GM23338 (cell line): ENCODE measurements around the gene TSC22D1. TPM values are rescaled to one million over a fixed set of nuclear protein-coding genes. Genes with fewer than 3 reads are reported as not detected.

Experiments used
- ATAC-seq: fragments of 200-7000 bp; cut with Tn5 transposase; 3 replicates; pipeline ENCODE4 v1.9.1; 2020
- DNase-seq: peaks from one replicate; pipeline ENCODE4 v3.0.0-alpha.2; 2015; ENCODE audit warnings: low spot score
- H2AFZ ChIP-seq: fragments of 200-600 bp; sonication (generic); 2 replicates; pipeline ENCODE4 v1.8.0; 2016; ENCODE audit warnings: antibody characterized with exemption, mild to moderate bottlenecking, moderate library complexity
- H3F3A ChIP-seq: fragments of 200-600 bp; sonication (generic); replicated peaks from 2 replicates; pipeline ENCODE4 v1.8.0; 2017; ENCODE audit warnings: antibody characterized with exemption, mixed run types, low read depth
- H3K27ac ChIP-seq: fragments of 200-600 bp; sonication (generic); 2 replicates; pipeline ENCODE4 v1.6.1; 2016; ENCODE audit warnings: low read depth
- H3K27me3 ChIP-seq: fragments of 200-600 bp; sonication (generic); 2 replicates; pipeline ENCODE4 v1.8.0; 2016; ENCODE audit warnings: mild to moderate bottlenecking, mixed run types, moderate library complexity; ENCODE audit not compliant: insufficient read depth
- H3K36me3 ChIP-seq: fragments of 200-600 bp; sonication (generic); 2 replicates; pipeline ENCODE4 v1.8.0; 2016; ENCODE audit warnings: mild to moderate bottlenecking; ENCODE audit not compliant: insufficient read depth
- H3K4me1 ChIP-seq: fragments of 200-600 bp; sonication (generic); 2 replicates; pipeline ENCODE4 v1.8.0; 2016; ENCODE audit warnings: mild to moderate bottlenecking, moderate library complexity; ENCODE audit not compliant: insufficient read depth
- H3K4me2 ChIP-seq: fragments of 200-600 bp; sonication (generic); 2 replicates; pipeline ENCODE4 v1.7.1; 2017; ENCODE audit warnings: mixed run types
- H3K4me3 ChIP-seq: fragments of 200-600 bp; sonication (generic); 2 replicates; pipeline ENCODE4 v1.6.1; 2016; ENCODE audit warnings: mixed run types
- H3K79me2 ChIP-seq: fragments of 200-600 bp; sonication (generic); replicated peaks from 2 replicates; pipeline ENCODE4 v1.8.0; 2017; ENCODE audit warnings: mild to moderate bottlenecking; ENCODE audit not compliant: insufficient read depth
- H3K9me2 ChIP-seq: fragments of 200-600 bp; sonication (generic); 2 replicates; pipeline ENCODE4 v1.8.0; 2017; ENCODE audit not compliant: insufficient read depth
- H4K20me1 ChIP-seq: fragments of 200-600 bp; sonication (generic); replicated peaks from 2 replicates; pipeline ENCODE4 v1.8.0; 2017; ENCODE audit warnings: mild to moderate bottlenecking; ENCODE audit not compliant: insufficient read depth
- H3K27ac Mint-ChIP-seq: 2 replicates; pipeline ENCODE4 v1.8.0; 2020; ENCODE audit warnings: inconsistent platforms, mild to moderate bottlenecking, moderate library complexity, mixed read lengths
- H3K27me3 Mint-ChIP-seq: 3 replicates; pipeline ENCODE4 v1.8.0; 2022; ENCODE audit warnings: low read depth, mild to moderate bottlenecking, moderate library complexity, mixed read lengths, inconsistent platforms; ENCODE audit not compliant: insufficient read depth, poor library complexity
- H3K36me3 Mint-ChIP-seq: 3 replicates; pipeline ENCODE4 v1.8.0; 2021; ENCODE audit warnings: low read depth, mild to moderate bottlenecking, inconsistent platforms, moderate library complexity, mixed read lengths
- H3K4me1 Mint-ChIP-seq: 3 replicates; pipeline ENCODE4 v1.8.0; 2020; ENCODE audit warnings: mild to moderate bottlenecking, inconsistent platforms, mixed read lengths
- H3K4me3 Mint-ChIP-seq: 3 replicates; pipeline ENCODE4 v1.8.0; 2021; ENCODE audit warnings: moderate library complexity, mild to moderate bottlenecking, inconsistent platforms, mixed read lengths
- H3K9me3 Mint-ChIP-seq: 3 replicates; pipeline ENCODE4 v1.8.0; 2020; ENCODE audit warnings: moderate library complexity, mild to moderate bottlenecking, inconsistent platforms, mixed read lengths
- CTCF ChIP-seq, 2 experiments: fragments of 200-600 bp in 1 of 2; sonication (generic) in 1 of 2; conservative IDR thresholded peaks; 2 replicates each; pipeline versions ENCODE4 v1.5.1 to v1.6.1; 2016 to 2017; ENCODE audit warnings: antibody characterized with exemption in 2 of 2, low read depth in 2 of 2, mild to moderate bottlenecking in 2 of 2, moderate library complexity in 1 of 2
- ZNF462 ChIP-seq: fragments of 250-450 bp; sonication (Bioruptor Pico); IDR thresholded peaks from 2 replicates; pipeline ENCODE4 v1.5.0; 2020; ENCODE audit warnings: mild to moderate bottlenecking, moderate library complexity
- polyA plus RNA-seq: library from polyadenylated mRNA; unstranded; fragments of >200 nt; fragmentation: Nextera tagmentation; extraction: Ambion mirVana; gene quantifications from 2 replicates; pipeline ENCODE4 v1.2.1, GENCODE V29; 2016
- total RNA-seq: library from RNA; depleted of rRNA; stranded (reverse); fragments of >200 nt; shearing (Covaris generic); gene quantifications from 2 replicates; pipeline ENCODE4 v1.2.3, GENCODE V29; 2014

Gene TSC22D1
- total and polyA plus RNA-seq, 2 experiments from 2014 or later = 58.5 to 114 TPM

DNA sequence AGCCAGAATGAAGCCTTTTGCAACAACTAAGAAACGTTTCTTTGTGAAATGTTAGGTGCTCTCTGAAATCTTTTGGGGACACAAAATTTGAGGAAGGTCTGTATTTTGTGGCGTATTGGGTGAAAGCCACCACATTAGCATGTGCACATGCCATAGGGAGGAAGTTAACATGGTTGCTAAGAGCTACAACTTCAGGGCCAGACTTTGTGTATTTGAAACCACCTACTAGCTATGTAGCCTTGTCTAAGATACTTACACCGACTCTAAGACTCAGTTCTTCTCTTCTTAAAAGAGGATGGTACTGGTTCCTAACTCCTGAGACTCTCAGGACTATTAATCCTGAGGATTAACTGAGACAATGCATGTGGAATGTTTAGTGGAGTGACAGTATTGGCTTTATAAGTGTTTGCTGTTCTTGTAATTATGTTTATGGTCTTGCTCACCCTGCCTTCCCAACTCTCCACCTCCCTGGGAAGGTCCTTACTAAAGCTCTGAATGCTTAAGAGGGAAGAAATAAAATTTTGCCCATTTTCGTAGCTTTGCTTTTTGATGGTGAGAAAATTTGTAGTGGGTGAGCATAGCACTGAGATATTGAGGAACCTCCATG, 187.0 kb downstream of the TSC22D1 start:
- Histone ChIP-seq H3K27ac (no peak overlapping the region), H3K79me2 (no peaks in the 10 kb centered on the region), H3K9me2 (peaks cover 24% of the 10 kb centered on the region), H3K4me3 (no peak overlapping the region), H4K20me1 (no peaks in the 10 kb centered on the region), H3K27me3 (no peaks in the 10 kb centered on the region), H3F3A (no peaks in the 10 kb centered on the region), H3K4me2 (no peak overlapping the region), H3K36me3 (no peaks in the 10 kb centered on the region), H3K4me1 (peaks cover 18% of the 10 kb centered on the region), H2AFZ (0 out of 2 replicates have a peak overlapping the region, but pooled peaks have one; percentile 69)
- no peak for ATAC-seq
- Mint-ChIP-seq H3K27me3 (no peaks in the 10 kb centered on the region), H3K36me3 (no peaks in the 10 kb centered on the region), H3K4me1 (peaks cover 22% of the 10 kb centered on the region), H3K4me3 (no peak overlapping the region), H3K9me3 (no peaks in the 10 kb centered on the region), H3K27ac (0 out of 2 replicates have a peak overlapping the region, but pooled peaks have one; percentile 64)
- no peak for TF ChIP-seq CTCF (conservative IDR thresholded peaks at IDR 0.05; ENCODE audit: low read depth in 2 of 2)
- no peak for TF ChIP-seq ZNF462 (CRISPR knock-in tag)
- DNase-seq = no peak
